Measurements from ENCODE around the gene MIEN1. TPM values are rescaled to one million over a fixed set of nuclear protein-coding genes. Genes with fewer than 3 reads are reported as not detected.
"Not testable (repeated sequence)": the region's sequence is repeated elsewhere in the genome, so short reads cannot be mapped to it uniquely, and the experiment has no call there.

The MIEN1 gene
- polyA plus RNA-seq, 1 donor: 27.5 TPM

GRCh38 chr17:39719563-39720355 is 10.6 kb downstream of the MIEN1 start:
- no peak for DNase-seq

DNA sequence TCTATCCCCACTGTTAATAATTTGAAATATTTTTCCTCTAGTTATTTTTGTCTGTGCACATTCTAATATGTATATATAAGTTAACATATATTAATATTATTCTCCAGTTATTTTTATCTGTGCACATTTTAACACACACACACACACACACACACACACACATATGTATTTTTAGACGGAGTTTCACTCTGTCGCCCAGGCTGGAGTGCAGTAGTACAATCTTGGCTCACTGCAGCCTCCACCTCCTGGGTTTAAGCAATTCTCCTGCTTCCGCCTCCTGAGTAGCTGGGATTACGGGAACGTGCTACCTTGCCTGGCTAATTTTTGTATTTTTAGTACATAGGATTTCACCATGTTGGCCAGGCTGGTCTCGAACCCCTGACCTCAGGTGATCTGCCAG is 12.7 kb downstream of the MIEN1 start:
- DNase-seq: no peak

DNA sequence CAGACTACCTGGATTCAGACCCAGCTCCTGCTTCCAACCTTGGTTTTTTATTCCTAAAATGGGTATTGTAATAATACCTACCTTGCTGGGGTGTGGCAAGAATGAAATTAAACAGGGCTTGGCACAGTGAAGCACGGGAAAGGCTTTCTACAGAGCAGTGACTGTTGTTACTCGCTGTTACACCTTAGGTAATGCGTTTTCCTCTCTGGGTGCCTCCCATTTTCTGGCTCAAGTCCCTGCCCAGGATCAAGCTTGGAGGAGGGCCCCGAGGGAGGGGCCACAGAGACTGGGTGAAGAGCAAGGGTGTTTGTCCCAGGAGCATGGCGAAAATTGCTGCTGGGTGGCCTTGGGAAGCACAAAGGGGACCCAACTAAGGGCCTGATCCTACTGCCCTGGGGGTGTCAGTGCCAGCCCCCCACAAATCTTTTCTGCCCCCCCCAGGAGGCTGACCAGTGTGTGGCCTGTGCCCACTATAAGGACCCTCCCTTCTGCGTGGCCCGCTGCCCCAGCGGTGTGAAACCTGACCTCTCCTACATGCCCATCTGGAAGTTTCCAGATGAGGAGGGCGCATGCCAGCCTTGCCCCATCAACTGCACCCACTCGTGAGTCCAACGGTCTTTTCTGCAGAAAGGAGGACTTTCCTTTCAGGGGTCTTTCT is 13.3 kb downstream of the MIEN1 start:
- no peak for DNase-seq

- no peak for DNase-seq
Observed at GRCh38 chr17:39716073-39716818, 14.1 kb downstream of the MIEN1 start.

- no peak for DNase-seq
Observed at GRCh38 chr17:39715375-39716072, 14.8 kb downstream of the MIEN1 start.

DNA sequence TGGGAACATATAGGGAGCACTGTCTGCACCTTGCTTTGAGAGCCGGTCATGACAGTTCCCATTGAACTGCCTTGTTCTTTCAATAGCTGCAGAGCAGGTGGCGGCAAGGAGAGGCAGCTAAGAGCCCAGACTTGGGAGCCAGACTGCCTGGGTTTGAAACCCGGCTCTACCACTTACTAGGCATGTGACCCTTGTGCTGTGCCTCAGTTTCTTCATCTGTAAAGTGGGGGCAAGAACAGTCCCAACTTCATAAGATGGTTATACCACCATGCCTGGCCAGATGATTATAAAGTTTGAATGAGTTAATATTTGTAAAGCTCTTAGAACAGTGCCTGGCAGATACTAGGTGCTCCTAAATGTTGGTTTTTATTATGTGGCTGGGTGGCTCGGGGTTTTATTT is 16.1 kb downstream of the MIEN1 start:
- DNase-seq: no peak

DNA sequence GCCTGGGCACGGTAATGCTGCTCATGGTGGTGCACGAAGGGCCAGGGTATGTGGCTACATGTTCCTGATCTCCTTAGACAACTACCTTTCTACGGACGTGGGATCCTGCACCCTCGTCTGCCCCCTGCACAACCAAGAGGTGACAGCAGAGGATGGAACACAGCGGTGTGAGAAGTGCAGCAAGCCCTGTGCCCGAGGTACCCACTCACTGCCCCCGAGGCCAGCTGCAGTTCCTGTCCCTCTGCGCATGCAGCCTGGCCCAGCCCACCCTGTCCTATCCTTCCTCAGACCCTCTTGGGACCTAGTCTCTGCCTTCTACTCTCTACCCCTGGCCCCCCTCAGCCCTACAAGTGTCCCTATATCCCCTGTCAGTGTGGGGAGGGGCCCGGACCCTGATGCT is 18.5 kb downstream of the MIEN1 start:
- no peak for DNase-seq

DNA sequence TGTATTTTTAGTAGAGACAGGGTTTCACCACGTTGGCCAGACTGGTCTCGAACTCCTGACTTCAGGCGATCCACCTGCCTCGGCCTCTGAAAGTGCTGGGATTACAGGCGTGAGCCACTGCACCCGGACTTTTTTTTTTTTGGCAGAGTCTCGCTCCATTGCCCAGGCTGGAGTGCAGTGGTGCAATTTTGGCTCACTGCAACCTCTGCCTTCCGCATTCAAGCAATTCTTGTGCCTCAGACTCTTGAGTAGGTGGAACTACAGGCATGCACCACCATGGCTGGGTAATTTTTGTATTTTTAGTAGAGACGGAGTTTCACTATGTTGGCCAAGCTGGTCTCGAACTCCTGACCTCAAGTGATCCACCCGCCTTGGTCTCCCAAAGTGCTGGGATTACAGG is 19.3 kb downstream of the MIEN1 start:
- DNase-seq: not testable (repeated sequence)

DNA sequence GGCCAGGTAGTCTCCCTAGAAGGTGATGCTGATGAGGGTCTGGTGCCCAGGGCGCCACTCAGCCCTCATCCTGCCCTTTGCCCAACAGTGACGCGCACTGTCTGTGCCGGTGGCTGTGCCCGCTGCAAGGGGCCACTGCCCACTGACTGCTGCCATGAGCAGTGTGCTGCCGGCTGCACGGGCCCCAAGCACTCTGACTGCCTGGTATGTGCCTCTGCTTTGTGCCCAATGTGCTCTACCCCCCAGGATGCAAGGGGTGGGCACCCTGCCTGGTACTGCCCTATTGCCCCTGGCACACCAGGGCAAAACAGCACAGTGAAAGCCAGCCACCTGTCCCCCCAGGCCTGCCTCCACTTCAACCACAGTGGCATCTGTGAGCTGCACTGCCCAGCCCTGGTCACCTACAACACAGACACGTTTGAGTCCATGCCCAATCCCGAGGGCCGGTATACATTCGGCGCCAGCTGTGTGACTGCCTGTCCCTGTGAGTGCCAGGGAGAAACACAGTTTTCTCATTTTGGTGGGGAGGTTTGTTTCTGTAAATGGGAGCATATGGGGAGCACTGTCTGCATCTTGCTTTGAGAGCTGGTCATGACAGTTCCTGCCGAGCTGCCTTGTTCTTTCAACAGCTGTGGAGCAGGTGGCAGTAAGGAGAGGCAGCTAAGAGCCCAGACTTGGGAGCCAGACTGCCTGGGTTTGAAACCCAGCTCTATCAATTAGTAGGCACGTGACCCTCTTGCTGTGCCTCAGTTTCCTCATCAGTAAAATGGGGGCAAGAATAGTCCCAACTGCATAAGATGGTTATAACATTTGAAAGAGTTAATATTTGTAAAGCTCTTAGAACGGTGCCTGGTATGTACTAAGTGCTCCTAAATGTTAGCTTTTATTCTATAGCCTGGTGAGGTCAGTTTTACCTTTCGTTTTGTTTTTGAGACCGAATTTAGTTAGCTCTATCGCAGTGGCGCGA is 20.1 kb downstream of the MIEN1 start:
- no peak for DNase-seq

GRCh38 chr17:39709319-39709997 is 20.9 kb downstream of the MIEN1 start:
- no peak for DNase-seq

DNA sequence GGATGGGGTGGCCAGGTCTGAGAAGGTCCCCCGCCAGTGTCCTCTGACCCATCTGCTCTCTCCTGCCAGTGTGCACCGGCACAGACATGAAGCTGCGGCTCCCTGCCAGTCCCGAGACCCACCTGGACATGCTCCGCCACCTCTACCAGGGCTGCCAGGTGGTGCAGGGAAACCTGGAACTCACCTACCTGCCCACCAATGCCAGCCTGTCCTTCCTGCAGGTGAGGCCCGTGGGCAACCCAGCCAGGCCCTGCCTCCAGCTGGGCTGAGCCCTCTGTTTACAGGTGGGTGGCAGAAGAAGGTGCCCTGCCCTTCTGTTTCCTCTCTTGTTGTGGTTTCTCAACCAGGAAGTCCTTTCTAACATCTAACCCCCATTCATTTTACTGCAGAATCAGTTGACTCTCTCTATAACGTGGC is 23.4 kb downstream of the MIEN1 start:
- no peak for DNase-seq

DNA sequence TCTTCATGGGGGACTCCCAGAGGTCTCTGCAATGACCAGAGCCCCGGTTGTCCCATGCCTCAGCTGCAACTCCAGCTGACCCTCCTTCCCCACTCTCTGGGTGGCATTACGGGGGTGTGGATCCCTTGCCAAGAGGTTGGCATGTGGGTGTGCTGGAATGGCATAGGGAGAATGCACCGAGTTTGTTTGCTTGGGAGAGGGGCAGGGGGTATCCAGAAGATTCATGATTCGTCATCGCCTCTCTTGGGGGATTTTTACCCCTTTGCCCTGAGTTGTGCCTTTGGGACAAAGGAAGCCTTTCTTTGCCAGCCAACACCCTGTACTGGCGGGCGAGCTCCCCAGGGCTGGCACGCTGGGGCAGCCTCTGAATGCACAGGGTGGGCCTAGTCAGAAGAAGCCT is 23.9 kb downstream of the MIEN1 start:
- no peak for DNase-seq

- peak; percentile 54 for DNase-seq
Observed at GRCh38 chr17:39705786-39706348, 24.5 kb downstream of the MIEN1 start.

DNA sequence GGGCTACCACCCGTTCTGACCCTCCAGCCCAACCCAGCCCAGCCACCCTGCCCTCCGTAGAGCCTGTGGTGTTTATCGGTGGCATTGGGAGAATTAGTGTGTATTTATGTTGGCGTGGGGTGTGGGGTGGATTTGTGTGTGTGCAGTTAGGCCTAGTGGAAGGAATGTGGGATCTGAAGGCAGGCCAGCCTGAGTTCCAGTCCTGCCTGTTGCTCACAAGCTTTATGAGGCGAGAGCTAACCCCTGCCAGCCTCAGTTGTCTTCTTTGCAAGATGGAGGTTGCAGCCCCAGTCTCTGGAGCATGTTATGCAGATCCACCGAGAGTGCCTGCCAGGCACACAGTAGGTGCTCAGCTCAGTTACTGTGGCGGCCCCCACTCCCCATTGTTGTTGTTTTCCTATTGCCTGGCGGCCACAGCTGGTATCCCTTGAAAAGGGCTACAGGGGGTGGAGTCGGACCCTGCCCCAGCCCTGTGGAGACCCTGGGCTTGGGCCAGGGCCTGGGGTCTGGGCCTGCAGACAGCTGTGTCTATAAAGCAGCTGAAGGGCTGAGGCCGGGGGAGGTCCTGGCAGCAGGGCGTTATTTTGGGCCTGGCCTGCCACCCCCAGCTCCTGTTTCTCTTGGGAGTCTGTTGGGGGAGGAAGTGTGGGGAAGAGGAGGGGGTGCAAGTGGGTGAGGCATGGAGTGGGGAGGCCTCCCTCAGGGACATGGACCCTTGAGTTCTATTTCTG is 25.3 kb downstream of the MIEN1 start:
- DNase-seq: no peak

DNA sequence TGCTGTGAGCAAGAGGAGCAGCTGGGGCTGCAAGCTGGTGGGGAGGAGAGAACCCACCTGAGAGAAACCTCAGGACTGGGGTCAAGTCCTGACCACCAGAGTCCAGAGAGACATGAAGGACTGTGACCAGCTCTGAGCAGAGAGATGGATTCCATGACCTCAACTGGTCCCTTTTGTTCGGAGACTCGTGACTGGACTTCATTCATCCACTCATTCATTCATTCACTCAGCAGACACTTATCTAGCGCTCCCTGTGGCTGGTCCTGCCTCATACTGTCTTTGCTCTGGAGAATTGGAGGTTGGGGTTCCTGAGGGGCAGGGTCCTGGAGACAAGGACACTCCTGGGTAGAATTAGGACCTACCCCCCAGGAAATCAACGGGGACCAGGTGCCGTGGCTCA is 26.4 kb downstream of the MIEN1 start:
- DNase-seq: no peak

DNA sequence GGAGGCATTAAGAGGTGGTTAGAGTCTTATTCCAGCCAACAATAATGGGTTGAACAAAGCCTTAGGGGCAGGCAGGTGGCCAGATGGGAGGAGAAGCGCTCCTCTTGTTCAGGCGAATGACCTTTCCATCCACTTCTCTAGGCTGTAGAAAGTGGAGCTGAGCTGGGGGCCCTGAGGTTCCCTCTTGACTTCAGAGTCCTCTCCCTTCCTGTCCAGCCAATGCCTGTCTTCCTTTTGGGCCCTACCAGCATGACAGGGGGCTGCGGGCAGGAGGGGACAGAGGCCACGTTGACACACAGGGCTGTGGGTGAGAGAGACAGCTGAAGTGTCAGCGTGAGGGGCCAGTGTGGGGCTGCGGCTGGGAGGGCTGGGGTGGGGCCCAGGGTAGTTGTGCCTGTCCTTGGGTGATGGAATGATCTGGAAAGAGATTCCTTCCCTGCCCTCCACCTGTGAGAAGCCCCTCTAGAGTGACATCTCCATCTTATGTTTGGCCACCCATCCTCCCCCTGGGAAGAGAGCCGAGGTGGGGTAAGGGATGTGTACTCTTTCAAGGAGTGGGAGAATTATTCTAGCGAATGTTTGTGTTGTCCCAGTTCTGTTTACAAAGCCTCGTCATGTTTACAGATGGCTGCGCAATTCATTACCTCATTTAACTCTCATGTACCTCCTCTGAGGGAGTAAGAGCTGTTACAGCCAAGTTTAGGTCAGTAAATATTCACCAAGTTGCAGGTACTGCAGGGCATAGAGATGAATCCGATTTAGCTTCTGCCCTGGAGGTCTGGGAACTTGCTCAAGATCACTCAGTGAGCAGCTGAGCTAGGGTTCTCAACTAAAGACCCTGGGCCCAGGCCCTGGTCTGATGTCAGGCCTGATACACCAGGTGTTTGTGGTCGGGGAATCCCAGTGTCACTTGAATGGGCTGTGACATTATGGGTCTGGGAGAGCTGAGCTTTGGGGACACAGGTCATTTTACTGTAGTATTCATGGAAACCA is 27.1 kb downstream of the MIEN1 start:
- no peak for DNase-seq

DNA sequence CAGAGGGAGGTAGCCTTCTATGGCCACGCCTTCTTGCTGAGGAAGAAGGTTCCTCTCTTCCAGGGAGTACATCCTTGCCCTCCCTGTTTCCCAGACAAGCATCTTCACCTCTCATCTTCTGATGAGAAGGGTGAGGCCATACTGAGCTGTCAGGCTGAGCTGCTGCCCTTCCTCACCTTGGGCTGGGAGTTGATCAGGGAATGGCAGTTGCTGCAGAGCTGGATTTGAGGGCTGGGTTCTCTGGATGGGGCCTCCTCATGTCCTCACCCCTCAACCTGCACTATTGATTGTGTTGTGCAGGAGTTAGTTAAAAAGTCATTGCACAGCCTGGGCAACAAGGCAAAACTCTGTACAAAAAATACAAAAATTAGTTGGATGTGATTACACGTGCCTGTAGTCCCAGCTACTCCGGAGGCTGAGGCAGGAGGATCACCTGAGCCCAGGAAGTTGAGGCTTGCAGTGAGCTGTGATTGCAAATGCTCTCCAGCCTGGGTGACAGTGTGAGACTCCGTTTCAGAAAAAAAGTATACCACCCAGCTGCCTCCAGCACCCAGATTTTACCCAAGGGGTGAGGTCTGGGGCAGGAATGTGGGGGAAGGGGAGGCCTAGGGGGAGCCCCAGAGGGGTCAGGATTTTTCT is 28.4 kb downstream of the MIEN1 start:
- DNase-seq: no peak

Measured in left kidney (tissue), 2 donors.